IMR-90 (cell line): Measurements from ENCODE around the gene TCHP. TPM values are rescaled to one million over a fixed set of nuclear protein-coding genes. Genes with fewer than 3 reads are reported as not detected.

Source experiments
- ATAC-seq: fragments of 200-7000 bp; cut with Tn5 transposase; 2 replicates; pipeline ENCODE4 v1.9.1; 2020; ENCODE audit warnings: low read depth, mild to moderate bottlenecking, moderate library complexity
- BruUV-seq: library from RNA; stranded (reverse); fragments of 400-500 nt; replicated peaks from 2 replicates; lab custom pipeline; 2021; lab: Mats Ljungman, UMichigan
- CTCF ChIA-PET: fragments of 300-600 bp; formaldehyde crosslinking; extraction: SDS; loops from one replicate; lab custom pipeline; 2021; ENCODE audit warnings: antibody characterized with exemption; lab: Yijun Ruan, JAX
- POLR2A ChIA-PET: fragments of 300-600 bp; sonication (Branson Sonifier 250); formaldehyde crosslinking; loops from one replicate; lab custom pipeline; 2022; ENCODE audit warnings: antibody characterized with exemption; ENCODE audit not compliant: unreplicated experiment; lab: Charles Lee
- DNase-seq: peaks from one replicate; pipeline ENCODE4 v3.0.0; 2013
- H2AFZ ChIP-seq: replicated peaks from 2 replicates; pipeline ENCODE3; 2013; ENCODE audit warnings: low read length, mild to moderate bottlenecking; ENCODE audit not compliant: poor library complexity
- H2AK5ac ChIP-seq: 2 replicates; pipeline ENCODE4 v1.6.1; 2013; ENCODE audit warnings: low read depth, low read length, inconsistent platforms
- H2AK9ac ChIP-seq: replicated peaks from 2 replicates; pipeline ENCODE3; 2013; ENCODE audit warnings: mild to moderate bottlenecking, low read depth, low read length, moderate library complexity; ENCODE audit not compliant: poor library complexity
- H2BK120ac ChIP-seq: 2 replicates; pipeline ENCODE4 v1.6.1; 2013; ENCODE audit warnings: low read depth, low read length, inconsistent platforms
- H2BK15ac ChIP-seq: 3 replicates; pipeline ENCODE4 v1.6.1; 2013; ENCODE audit warnings: low read depth, low read length, inconsistent platforms
- H2BK20ac ChIP-seq: 2 replicates; pipeline ENCODE4 v1.6.1; 2013; ENCODE audit warnings: low read depth, mild to moderate bottlenecking, inconsistent platforms, low read length, moderate library complexity
- H2BK5ac ChIP-seq: 2 replicates; pipeline ENCODE4 v1.6.1; 2013; ENCODE audit warnings: mild to moderate bottlenecking, low read depth, low read length, inconsistent platforms; ENCODE audit not compliant: poor library complexity, severe bottlenecking
- H3K14ac ChIP-seq: replicated peaks from 2 replicates; pipeline ENCODE4 v1.6.1; 2013; ENCODE audit warnings: low read depth, low read length, inconsistent platforms
- H3K18ac ChIP-seq: 2 replicates; pipeline ENCODE4 v1.6.1; 2013; ENCODE audit warnings: low read depth, low read length, control low read depth
- H3K23ac ChIP-seq: 2 replicates; pipeline ENCODE4 v1.6.1; 2013; ENCODE audit warnings: low read depth, low read length, inconsistent platforms
- H3K27ac ChIP-seq: 2 replicates; pipeline ENCODE4 v1.5.1; 2013; ENCODE audit warnings: mild to moderate bottlenecking, control low read depth, low read length; ENCODE audit not compliant: insufficient read depth
- H3K27me3 ChIP-seq: 2 replicates; pipeline ENCODE4 v1.6.1; 2013; ENCODE audit warnings: low read length; ENCODE audit not compliant: control insufficient read depth, insufficient read depth
- H3K36me3 ChIP-seq: 2 replicates; pipeline ENCODE4 v1.6.1; 2013; ENCODE audit warnings: low read length, mixed read lengths; ENCODE audit not compliant: control insufficient read depth, insufficient read depth
- H3K4ac ChIP-seq: 2 replicates; pipeline ENCODE4 v1.6.1; 2013; ENCODE audit warnings: low read depth, low read length, inconsistent platforms
- H3K4me1 ChIP-seq: 2 replicates; pipeline ENCODE4 v1.6.1; 2013; ENCODE audit warnings: low read length, mixed read lengths; ENCODE audit not compliant: control insufficient read depth, insufficient read depth
- H3K4me2 ChIP-seq: 2 replicates; pipeline ENCODE4 v1.6.1; 2013; ENCODE audit warnings: low read depth, mild to moderate bottlenecking, control low read depth, low read length, moderate library complexity
- H3K4me3 ChIP-seq: 2 replicates; pipeline ENCODE4 v1.5.1; 2013; ENCODE audit warnings: low read depth, mild to moderate bottlenecking, control low read depth, low read length, moderate library complexity; ENCODE audit not compliant: insufficient read depth
- H3K56ac ChIP-seq: 2 replicates; pipeline ENCODE4 v1.6.1; 2013; ENCODE audit warnings: low read length, inconsistent platforms; ENCODE audit not compliant: insufficient read depth; ENCODE audit errors: extremely low read depth
- H3K79me1 ChIP-seq, 2 experiments: 2 replicates each; pipeline ENCODE4 v1.6.1; 2013; ENCODE audit warnings: low read length in 2 of 2, inconsistent platforms in 1 of 2, low read depth in 1 of 2
- H3K9ac ChIP-seq: 2 replicates; pipeline ENCODE4 v1.6.1; 2013; ENCODE audit warnings: low read depth, low read length, control low read depth
- H3K9me1 ChIP-seq: 2 replicates; pipeline ENCODE4 v1.6.1; 2013; ENCODE audit warnings: low read length, inconsistent platforms; ENCODE audit not compliant: insufficient read depth
- H3K9me3 ChIP-seq: 2 replicates; pipeline ENCODE4 v1.6.1; 2013; ENCODE audit warnings: low read length; ENCODE audit not compliant: control insufficient read depth, insufficient read depth
- H4K20me1 ChIP-seq: 2 replicates; pipeline ENCODE4 v1.6.1; 2013; ENCODE audit warnings: low read length, inconsistent platforms; ENCODE audit not compliant: insufficient read depth
- H4K5ac ChIP-seq: 2 replicates; pipeline ENCODE4 v1.6.1; 2013; ENCODE audit warnings: mild to moderate bottlenecking, low read depth, low read length, control low read depth
- H4K8ac ChIP-seq, 2 experiments: 2 replicates each; pipeline ENCODE4 v1.6.1; 2013; ENCODE audit warnings: low read depth in 2 of 2, low read length in 2 of 2, control low read depth in 1 of 2, inconsistent platforms in 1 of 2
- H4K91ac ChIP-seq: 2 replicates; pipeline ENCODE4 v1.6.1; 2013; ENCODE audit warnings: low read depth, low read length, inconsistent platforms; ENCODE audit not compliant: insufficient read depth
- CEBPB ChIP-seq: IDR thresholded peaks from 2 replicates; pipeline ENCODE4 v1.6.1; 2012; ENCODE audit warnings: low read depth, low read length, improper control_type of control experiment
- CHD1 ChIP-seq: IDR thresholded peaks from 2 replicates; pipeline ENCODE4 v1.6.1; 2012; ENCODE audit warnings: low read depth, low read length, improper control_type of control experiment
- CTCF ChIP-seq: conservative IDR thresholded peaks from 2 replicates; pipeline ENCODE4 v1.5.1; 2012; ENCODE audit warnings: mild to moderate bottlenecking, low read depth, low read length, improper control_type of control experiment
- FOS ChIP-seq: fragments of 150-350 bp; IDR thresholded peaks from 2 replicates; pipeline ENCODE4 v1.6.1; 2016; ENCODE audit warnings: low read depth, low read length
- MAFK ChIP-seq: IDR thresholded peaks from 2 replicates; pipeline ENCODE4 v1.6.1; 2012; ENCODE audit warnings: low read depth, low read length, improper control_type of control experiment
- MAZ ChIP-seq: IDR thresholded peaks from 2 replicates; pipeline ENCODE4 v1.6.1; 2012; ENCODE audit warnings: low read depth, mild to moderate bottlenecking, low read length, improper control_type of control experiment, moderate library complexity, borderline replicate concordance
- MXI1 ChIP-seq: IDR thresholded peaks from 2 replicates; pipeline ENCODE4 v1.6.1; 2012; ENCODE audit warnings: low read depth, mild to moderate bottlenecking, low read length, moderate library complexity, borderline replicate concordance
- NFE2L2 ChIP-seq: fragments of 150-350 bp; IDR thresholded peaks from 2 replicates; pipeline ENCODE4 v1.6.1; 2016; ENCODE audit warnings: low read depth, mild to moderate bottlenecking, low read length
- POLR2A ChIP-seq: IDR thresholded peaks from 2 replicates; pipeline ENCODE4 v1.6.1; 2012; ENCODE audit warnings: mild to moderate bottlenecking, low read depth, low read length
- RAD21 ChIP-seq: IDR thresholded peaks from 2 replicates; pipeline ENCODE4 v1.6.1; 2012; ENCODE audit warnings: low read length, improper control_type of control experiment
- RCOR1 ChIP-seq: IDR thresholded peaks from 2 replicates; pipeline ENCODE4 v1.6.1; 2012; ENCODE audit warnings: mild to moderate bottlenecking, low read length, improper control_type of control experiment; ENCODE audit not compliant: insufficient replicate concordance
- RFX5 ChIP-seq: IDR thresholded peaks from 2 replicates; pipeline ENCODE4 v1.8.0; 2012; ENCODE audit warnings: low read depth, mild to moderate bottlenecking, low read length, moderate library complexity
- SMC3 ChIP-seq: fragments of 150-350 bp; IDR thresholded peaks from 2 replicates; pipeline ENCODE4 v1.6.1; 2016; ENCODE audit warnings: low read depth, mild to moderate bottlenecking, antibody characterized with exemption, low read length, moderate library complexity
- USF2 ChIP-seq: fragments of 150-350 bp; IDR thresholded peaks from 2 replicates; pipeline ENCODE4 v1.6.1; 2017; ENCODE audit warnings: mild to moderate bottlenecking, antibody characterized with exemption, low read length, low read depth
- WGBS, 2 experiments: methylation state at CpG; one replicate each; pipeline versions ENCODE4 v1.1.5 to v1.1.7; 2013; ENCODE audit warnings: missing lambda C conversion rate in 2 of 2; ENCODE audit not compliant: insufficient read length in 1 of 2; ENCODE audit errors: extremely low coverage in 2 of 2; 5-methylcytosine and 5-hydroxymethylcytosine counted together
- dilution Hi-C: fragments of 300-500 bp; cut with HindIII; formaldehyde crosslinking; loops from one replicate; pipeline ENCODE4 v1.14.3; 2018; ENCODE audit warnings: low sequenced_read_pairs; ENCODE audit not compliant: unreplicated experiment
- in situ Hi-C: fragments of 300-500 bp; cut with MboI; formaldehyde crosslinking; loops from 3 replicates; pipeline ENCODE4 v1.14.3; 2019; ENCODE audit warnings: low sequenced_read_pairs, inconsistent platforms, mixed read lengths
- intact Hi-C: fragments of 100-400 bp; cut with micrococcal nuclease; formaldehyde crosslinking; loops from 2 replicates; pipeline ENCODE4 v1.10.0; 2022
- polyA plus RNA-seq, 3 experiments: library from polyadenylated mRNA; depleted of rRNA; stranded (reverse); fragments of >200 nt; gene quantifications; 2 replicates each; pipeline ENCODE4 v1.2.3, GENCODE V29; 2012; ENCODE audit warnings: low replicate concordance in 1 of 3
- total RNA-seq: library from RNA; depleted of rRNA; stranded (reverse); fragments of >200 nt; gene quantifications from 2 replicates; pipeline ENCODE4 v1.2.3, GENCODE V29; 2012

Gene TCHP
- total and polyA plus RNA-seq, 2 of the 4 experiments (the other 2 are of a cell fraction), result 6.1 to 13.4 TPM

GRCh38 chr12:109883461-109883860 lies 16.6 kb upstream of the TCHP start:
- Histone ChIP-seq H2BK20ac (no peak overlapping the region), H4K91ac (no peak overlapping the region), H3K56ac (no peak overlapping the region), H3K27ac (no peak overlapping the region), H3K18ac (no peak overlapping the region), H4K20me1 (peaks cover 8% of the 10 kb centered on the region; the same call in 1 of the 2 replicates), H3K23ac (no peak overlapping the region), H3K9ac (no peak overlapping the region), H2AFZ (no peak overlapping the region), H3K14ac (no peak overlapping the region), H3K9me3 (no peaks in the 10 kb centered on the region), H2BK5ac (no peak overlapping the region), H3K27me3 (no peaks in the 10 kb centered on the region), H3K79me1 (peaks cover 10 to 22% of the 10 kb centered on the region in 2 experiments), H3K4me2 (no peak overlapping the region), H3K4me1 (peaks cover 13% of the 10 kb centered on the region), H2AK5ac (peak overlapping the region; percentile 28), H3K4ac (no peak overlapping the region), H4K5ac (no peak overlapping the region), H4K8ac (no peak overlapping the region), H2AK9ac (no peak overlapping the region), H3K9me1 (peaks cover 20% of the 10 kb centered on the region), H3K4me3 (no peak overlapping the region), H3K36me3 (no peaks in the 10 kb centered on the region), H2BK120ac (no peak overlapping the region), H2BK15ac (no peak overlapping the region)
- dilution Hi-C loops (no loop called here), intact Hi-C loops (no loop called here), in situ Hi-C loops (no loop called here)
- CTCF ChIA-PET, result no interaction called here
- no TSS peak for BruUV-seq
- no peak for DNase-seq
- POLR2A ChIA-PET, result no interaction called here
- WGBS, 2 experiments, result 30% methylated on average over 1 of the region's 4 CpGs; no CpG with 5 or more reads in 1 of the 2 experiments
- ATAC-seq, result no peak
- no peak for TF ChIP-seq RCOR1
- no peak for TF ChIP-seq CTCF
- TF ChIP-seq MAFK, result no peak
- no peak for TF ChIP-seq FOS
- no peak for TF ChIP-seq SMC3
- TF ChIP-seq RFX5, result no peak
- no peak for TF ChIP-seq POLR2A
- no peak for TF ChIP-seq CHD1
- TF ChIP-seq MXI1, result no peak
- no peak for TF ChIP-seq USF2
- TF ChIP-seq MAZ, result no peak
- no peak for TF ChIP-seq RAD21
- no peak for TF ChIP-seq CEBPB
- TF ChIP-seq NFE2L2, result no peak
